Coronary artery (tissue), 2 donors: ENCODE measurements around the gene ZBTB37.

Experiments
- DNase-seq: peaks from one replicate; pipeline ENCODE4 v3.0.0-alpha.2; 2017; ENCODE audit warnings: low spot score
- H3K27ac ChIP-seq, 2 donors: fragments of 200-600 bp; sonication (generic); one replicate each; pipeline ENCODE4 v1.5.1; 2016 to 2019
- H3K4me3 ChIP-seq: fragments of 200-600 bp; sonication (generic); 2 replicates; pipeline ENCODE4 v1.5.1; 2016; ENCODE audit warnings: mild to moderate bottlenecking, moderate library complexity
- TF ChIP-seq, protein P1 (sequence below): fragments of 200-600 bp; sonication (generic); IDR thresholded peaks from one replicate; pipeline ENCODE4 v1.5.1; 2019; ENCODE audit warnings: antibody characterized with exemption

Gene ZBTB37

GRCh38 chr1:173913111-173913510 is 44.9 kb downstream of the ZBTB37 start:
- TF ChIP-seq, protein P1, sequence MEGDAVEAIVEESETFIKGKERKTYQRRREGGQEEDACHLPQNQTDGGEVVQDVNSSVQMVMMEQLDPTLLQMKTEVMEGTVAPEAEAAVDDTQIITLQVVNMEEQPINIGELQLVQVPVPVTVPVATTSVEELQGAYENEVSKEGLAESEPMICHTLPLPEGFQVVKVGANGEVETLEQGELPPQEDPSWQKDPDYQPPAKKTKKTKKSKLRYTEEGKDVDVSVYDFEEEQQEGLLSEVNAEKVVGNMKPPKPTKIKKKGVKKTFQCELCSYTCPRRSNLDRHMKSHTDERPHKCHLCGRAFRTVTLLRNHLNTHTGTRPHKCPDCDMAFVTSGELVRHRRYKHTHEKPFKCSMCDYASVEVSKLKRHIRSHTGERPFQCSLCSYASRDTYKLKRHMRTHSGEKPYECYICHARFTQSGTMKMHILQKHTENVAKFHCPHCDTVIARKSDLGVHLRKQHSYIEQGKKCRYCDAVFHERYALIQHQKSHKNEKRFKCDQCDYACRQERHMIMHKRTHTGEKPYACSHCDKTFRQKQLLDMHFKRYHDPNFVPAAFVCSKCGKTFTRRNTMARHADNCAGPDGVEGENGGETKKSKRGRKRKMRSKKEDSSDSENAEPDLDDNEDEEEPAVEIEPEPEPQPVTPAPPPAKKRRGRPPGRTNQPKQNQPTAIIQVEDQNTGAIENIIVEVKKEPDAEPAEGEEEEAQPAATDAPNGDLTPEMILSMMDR = no peak
- DNase-seq = no peak

DNA sequence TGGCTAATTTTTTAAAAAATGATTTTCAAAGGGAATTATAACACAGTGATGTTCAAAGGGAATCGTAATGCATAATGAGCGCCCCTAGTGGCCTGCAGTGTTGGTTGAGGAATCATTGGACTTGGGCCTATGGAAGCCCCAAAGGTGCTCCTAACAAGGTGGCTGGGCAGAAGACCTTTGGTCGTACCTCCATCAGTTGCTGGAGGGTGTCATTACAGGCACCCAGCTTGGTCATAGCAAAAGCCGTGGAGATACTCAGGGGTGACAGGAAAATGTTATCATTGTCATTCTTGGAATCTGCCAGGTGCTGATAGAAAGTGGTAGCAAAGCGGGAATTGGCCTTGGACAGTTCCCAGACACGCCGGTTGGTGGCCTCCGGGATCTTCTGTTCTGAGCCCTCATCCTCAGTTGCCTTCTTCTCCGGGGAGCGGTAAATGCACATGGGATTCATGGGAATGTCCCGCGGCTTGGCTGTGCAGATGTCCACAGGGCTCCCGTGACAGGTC is 46.2 kb downstream of the ZBTB37 start:
- Histone ChIP-seq H3K27ac (no peak overlapping the region), H3K4me3 (no peak overlapping the region)
- TF ChIP-seq, protein P1 = no peak
- DNase-seq = no peak

More at GRCh38 chr1:173913111-173913510, 44.9 kb downstream of the ZBTB37 start:
- Histone ChIP-seq H3K27ac (no peak overlapping the region), H3K4me3 (no peak overlapping the region)

- TF ChIP-seq, protein P1 = no peak
- Histone ChIP-seq H3K4me3 (no peak overlapping the region), H3K27ac (no peak overlapping the region)
- no peak for DNase-seq
These were observed 47.4 kb downstream of the ZBTB37 start for GRCh38 chr1:173915596-173915995.

DNA sequence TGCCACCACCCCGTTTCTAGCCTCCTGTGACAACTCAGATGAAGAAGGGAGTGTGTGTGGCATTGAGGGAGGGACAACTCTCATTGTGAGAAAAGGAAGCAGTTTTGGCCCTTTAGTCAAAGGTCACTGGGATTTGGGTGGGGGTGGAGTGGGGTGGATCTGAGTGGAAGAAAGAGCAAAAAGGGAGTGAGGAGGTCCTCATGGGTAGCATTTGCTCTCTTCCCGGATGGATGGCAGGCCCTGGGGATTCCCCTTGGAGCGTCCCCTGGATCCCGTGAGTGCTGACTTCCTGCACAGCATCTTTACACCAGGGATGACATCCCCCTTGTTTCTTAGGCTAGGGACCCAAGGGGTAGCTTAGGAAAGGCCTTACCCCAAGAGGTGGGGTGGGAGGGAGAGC is 48.5 kb downstream of the ZBTB37 start:
- H3K4me3 ChIP-seq = no peak overlapping the region
- DNase-seq = no peak

GRCh38 chr1:173917149-173917548 is 49.0 kb downstream of the ZBTB37 start, which contains the start of gene SERPINC1:
Gene SERPINC1 (minus strand): TSS chr1:173917327. CDS start chr1:173917259, 68 bp downstream.
- TF ChIP-seq, protein P1 = no peak
- Histone ChIP-seq H3K27ac (no peak within 1 kb of the TSS), H3K4me3 (no peak within 1 kb of the TSS)
- DNase-seq = no peak

More for the DNA sequence above, 48.5 kb downstream of the ZBTB37 start:
- TF ChIP-seq, protein P1 = no peak
- no peak overlapping the region for H3K27ac ChIP-seq

DNA sequence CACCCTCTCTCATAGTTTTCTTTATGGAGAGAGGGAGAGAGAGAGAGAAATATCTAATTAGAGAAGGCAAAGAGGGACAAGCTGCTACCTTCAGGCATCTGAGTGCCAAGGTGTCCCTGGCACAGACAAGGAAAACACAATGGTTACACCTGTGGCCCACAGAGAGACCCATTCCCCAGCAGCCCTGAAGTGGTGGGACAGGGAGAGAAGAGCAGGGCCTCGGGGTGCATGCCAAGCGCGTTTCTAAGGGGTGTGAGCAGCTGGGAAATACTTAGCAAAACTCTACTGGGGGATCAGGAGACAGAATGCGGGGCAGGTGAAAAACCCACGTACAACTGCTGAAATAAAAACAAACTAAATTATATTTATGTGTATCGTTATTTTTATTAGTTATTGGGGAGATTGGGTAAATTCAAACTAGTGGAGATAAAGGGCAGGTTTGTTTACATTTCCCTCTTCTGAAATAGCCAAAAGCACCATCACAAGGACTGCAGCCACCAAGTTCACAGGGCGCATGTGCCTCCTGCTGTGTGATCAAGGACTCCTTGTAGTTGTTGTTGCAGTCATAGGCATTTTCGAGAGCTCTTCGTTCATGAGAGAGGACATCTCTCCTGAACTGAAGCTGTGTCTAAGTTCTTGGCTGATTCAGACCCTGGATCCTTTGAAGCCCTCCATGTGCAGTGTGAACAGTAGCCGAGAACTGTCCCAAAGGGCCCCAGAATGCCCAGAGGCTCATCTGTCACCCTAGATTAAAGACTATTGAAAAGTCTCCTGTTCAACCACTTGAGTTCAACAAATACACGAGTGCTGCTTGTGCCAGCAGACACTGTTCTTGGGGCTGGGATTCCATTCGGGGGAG is 49.7 kb downstream of the ZBTB37 start:
- H3K27ac ChIP-seq = no peak overlapping the region
- H3K4me3 ChIP-seq = no peak overlapping the region
- TF ChIP-seq, protein P1 = no peak
- no peak for DNase-seq

DNA sequence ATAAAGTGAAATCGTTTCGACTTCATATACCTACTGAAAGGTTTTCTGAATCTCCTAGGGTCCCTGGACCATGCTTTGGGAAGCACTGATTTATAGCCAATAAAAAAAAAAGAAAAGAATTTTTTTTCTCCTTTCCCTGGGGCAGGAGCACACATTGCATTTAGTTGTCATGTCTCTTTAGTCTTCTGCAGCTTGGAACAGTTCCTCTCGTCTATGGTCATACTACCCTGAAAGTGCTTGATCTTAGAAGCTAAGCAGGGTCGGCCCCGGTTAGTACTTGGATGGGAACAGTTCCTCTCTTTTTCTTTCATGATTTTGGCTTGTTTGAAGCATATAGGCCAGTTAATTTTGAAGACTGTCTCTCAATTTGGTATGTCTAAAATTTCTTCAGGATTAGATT is 52.7 kb downstream of the ZBTB37 start:
- H3K4me3 ChIP-seq = no peak overlapping the region
- DNase-seq = no peak
- TF ChIP-seq, protein P1 = no peak
- H3K27ac ChIP-seq = no peak overlapping the region
